VCaP (cell line): ENCODE data around the gene COL27A1.

ENCODE experiments used
- H3K27ac ChIP-seq: fragments of 450-650 bp; 2 replicates; pipeline ENCODE4 v1.5.1; 2017
- CTCF ChIP-seq: fragments of 450-650 bp; conservative IDR thresholded peaks from 2 replicates; pipeline ENCODE4 v1.5.1; 2017; ENCODE audit warnings: mild to moderate bottlenecking, moderate library complexity

COL27A1 gene

GRCh38 chr9:114166614-114167572, 11.6 kb downstream of the COL27A1 start:
- TF ChIP-seq CTCF: no peak
- no peak overlapping the region for H3K27ac ChIP-seq

GRCh38 chr9:114167591-114168091, 12.3 kb downstream of the COL27A1 start:
- no peak for TF ChIP-seq CTCF
- no peak overlapping the region for H3K27ac ChIP-seq

GRCh38 chr9:114168281-114169028, 13.1 kb downstream of the COL27A1 start:
- TF ChIP-seq CTCF: no peak
- no peak overlapping the region for H3K27ac ChIP-seq

- TF ChIP-seq CTCF: no peak
- H3K27ac ChIP-seq: no peak overlapping the region
These were observed 14.0 kb downstream of the COL27A1 start for GRCh38 chr9:114169029-114169951.

- H3K27ac ChIP-seq: no peak overlapping the region
- no peak for TF ChIP-seq CTCF
These were observed 14.8 kb downstream of the COL27A1 start for GRCh38 chr9:114169952-114170770.

GRCh38 chr9:114170771-114171461, 15.6 kb downstream of the COL27A1 start:
- no peak overlapping the region for H3K27ac ChIP-seq
- TF ChIP-seq CTCF: no peak
